Subcutaneous adipose tissue (tissue), 4 donors: ENCODE data around the gene ZNF444. TPM values are rescaled to one million over a fixed set of nuclear protein-coding genes. Genes with fewer than 3 reads are reported as not detected.

Experiments
- total RNA-seq, 4 donors: library from RNA; depleted of rRNA; stranded (reverse); fragments of >200 nt; gene quantifications; one replicate each; pipeline ENCODE4 v1.1.0, GENCODE V29; 2016
- TF ChIP-seq, protein P1 (sequence below): fragments of 450-650 bp; IDR thresholded peaks from one replicate; pipeline ENCODE4 v1.5.1; 2016; ENCODE audit warnings: low read depth, mild to moderate bottlenecking, control low read depth, antibody characterized with exemption, moderate library complexity

ZNF444 gene
- total RNA-seq, 4 donors from 2014 or later: 5.4 to 35.6 (median 11.3) TPM

GRCh38 chr19:56139847-56140582 is 1.1 kb upstream of the ZNF444 start:
- TF ChIP-seq, protein P1, sequence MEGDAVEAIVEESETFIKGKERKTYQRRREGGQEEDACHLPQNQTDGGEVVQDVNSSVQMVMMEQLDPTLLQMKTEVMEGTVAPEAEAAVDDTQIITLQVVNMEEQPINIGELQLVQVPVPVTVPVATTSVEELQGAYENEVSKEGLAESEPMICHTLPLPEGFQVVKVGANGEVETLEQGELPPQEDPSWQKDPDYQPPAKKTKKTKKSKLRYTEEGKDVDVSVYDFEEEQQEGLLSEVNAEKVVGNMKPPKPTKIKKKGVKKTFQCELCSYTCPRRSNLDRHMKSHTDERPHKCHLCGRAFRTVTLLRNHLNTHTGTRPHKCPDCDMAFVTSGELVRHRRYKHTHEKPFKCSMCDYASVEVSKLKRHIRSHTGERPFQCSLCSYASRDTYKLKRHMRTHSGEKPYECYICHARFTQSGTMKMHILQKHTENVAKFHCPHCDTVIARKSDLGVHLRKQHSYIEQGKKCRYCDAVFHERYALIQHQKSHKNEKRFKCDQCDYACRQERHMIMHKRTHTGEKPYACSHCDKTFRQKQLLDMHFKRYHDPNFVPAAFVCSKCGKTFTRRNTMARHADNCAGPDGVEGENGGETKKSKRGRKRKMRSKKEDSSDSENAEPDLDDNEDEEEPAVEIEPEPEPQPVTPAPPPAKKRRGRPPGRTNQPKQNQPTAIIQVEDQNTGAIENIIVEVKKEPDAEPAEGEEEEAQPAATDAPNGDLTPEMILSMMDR: no peak

GRCh38 chr19:56141417-56141993 is 418 bp downstream of the ZNF444 start:
- TF ChIP-seq, protein P1: no peak

DNA sequence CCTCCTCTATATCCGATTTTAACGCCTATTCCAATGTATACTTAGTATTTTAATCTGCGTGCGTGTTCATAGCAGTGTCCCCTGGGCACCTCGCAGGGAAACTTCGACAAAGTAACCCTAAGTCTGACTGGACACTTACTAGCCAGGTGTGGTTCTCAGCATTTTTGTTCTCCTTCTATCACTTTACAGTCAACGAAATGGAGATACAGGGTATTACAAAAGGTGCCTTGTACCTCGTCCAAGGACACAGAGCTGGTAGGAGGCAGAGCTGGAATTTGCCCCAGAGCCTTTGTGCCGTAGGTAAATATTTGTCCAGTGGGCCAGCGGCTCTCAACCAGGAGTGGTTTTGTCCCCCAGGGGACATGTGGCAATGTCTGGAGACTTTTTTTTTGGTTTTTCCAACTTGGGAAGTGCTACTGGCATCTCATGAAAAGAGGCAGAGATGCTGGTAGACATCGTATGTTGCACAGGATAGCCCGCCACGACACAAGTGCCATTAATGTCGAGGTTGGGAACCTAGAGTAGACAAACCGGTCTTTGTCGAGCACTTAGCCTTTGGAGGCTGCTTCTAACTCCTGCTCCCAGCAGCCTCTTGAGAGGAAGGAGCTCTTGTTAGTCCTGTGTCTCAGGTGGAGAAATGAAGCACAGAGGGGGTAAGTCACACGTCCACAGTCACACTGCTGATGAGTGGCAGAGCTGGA is 1.1 kb downstream of the ZNF444 start:
- TF ChIP-seq, protein P1: no peak

DNA sequence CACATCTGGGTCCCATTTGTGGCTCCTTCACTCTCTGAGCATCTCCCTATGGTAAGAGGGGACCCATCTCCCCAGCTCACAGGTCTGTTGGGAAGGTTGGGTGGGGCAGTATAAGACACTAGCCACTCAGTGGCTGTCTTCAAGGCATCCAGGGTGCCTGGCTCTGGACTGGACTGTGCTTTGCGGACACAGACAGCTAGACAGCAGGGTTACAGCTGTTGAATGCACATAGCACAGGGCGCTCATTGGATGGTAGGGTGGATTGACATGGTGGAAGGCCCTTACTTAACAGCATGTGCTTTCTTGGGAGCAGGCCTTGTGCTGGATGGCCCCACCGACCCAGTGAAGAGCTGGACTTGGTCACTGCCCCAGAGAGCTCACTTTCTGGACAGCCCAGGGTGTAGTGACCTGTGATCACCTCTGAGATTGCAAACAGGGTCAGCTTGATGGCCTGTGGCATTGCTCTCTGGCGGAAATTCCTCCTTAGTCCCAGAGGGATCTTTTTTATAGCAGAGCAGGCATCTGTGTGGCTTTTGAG is 1.9 kb downstream of the ZNF444 start:
- TF ChIP-seq, protein P1: no peak

DNA sequence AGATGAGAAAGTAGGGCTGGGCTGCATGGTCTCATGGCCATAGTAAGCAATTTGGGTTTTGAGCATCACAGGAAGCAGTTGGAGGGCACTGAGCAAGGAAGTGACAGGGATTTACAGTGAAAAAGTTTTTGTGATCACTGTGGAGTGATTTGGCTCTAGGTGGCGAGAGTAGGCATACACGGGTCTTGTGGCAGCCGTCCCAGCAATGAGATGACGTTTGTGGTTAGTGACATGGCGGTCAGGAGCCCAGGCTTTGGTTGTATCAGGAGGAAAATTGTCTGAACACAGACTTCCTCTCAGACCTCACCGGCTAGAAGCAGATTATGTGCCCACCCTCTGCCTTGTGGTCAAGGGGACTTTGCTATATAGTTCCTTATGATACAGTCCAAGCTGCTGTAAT is 3.3 kb downstream of the ZNF444 start:
- TF ChIP-seq, protein P1: no peak

DNA sequence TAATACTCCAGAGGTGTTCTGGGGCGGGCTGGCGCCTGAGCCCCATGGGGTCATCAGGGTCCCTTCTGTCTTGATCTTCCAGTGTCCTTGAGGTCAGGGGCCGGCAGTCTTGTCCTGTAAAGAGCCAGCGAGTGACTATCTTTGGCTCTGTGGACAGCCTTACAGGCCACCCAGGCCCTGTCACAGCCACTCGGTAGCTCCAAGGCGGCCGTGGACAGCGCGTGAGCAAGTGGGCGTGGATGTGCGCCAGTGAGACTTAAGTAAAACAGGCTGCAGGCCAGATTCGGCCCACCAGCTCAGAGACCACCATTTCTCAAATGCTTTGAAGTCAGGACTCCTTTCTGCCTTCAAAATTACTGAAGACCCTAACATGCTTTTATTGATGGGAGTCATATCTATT is 3.7 kb downstream of the ZNF444 start:
- TF ChIP-seq, protein P1: no peak

DNA sequence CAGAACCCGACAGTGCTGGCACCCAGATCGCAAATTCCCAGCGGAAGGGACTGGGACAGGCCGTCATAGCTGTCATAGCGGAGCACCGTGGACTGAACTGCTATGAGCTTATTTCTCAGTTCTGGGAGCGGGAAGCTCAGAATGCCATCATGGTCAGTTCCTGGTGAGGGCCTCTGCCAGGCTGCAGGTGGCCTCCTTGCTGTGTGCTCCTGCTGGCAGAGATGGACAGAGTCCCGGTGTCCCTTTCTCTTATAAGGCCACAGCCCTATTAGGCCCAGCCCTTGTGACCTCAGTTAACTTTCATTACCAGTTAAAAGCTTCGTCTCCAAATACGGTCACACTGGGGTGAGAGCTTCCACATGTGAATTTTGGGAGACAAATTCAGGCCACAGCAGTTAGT is 4.6 kb downstream of the ZNF444 start:
- TF ChIP-seq, protein P1: no peak
